ENCODE measurements around the gene CORO6. TPM values are rescaled to one million over a fixed set of nuclear protein-coding genes. Genes with fewer than 3 reads are reported as not detected.

CORO6 gene
- total and polyA plus RNA-seq, 2 experiments from 2014 or later = 2.6 to 5.2 TPM

DNA sequence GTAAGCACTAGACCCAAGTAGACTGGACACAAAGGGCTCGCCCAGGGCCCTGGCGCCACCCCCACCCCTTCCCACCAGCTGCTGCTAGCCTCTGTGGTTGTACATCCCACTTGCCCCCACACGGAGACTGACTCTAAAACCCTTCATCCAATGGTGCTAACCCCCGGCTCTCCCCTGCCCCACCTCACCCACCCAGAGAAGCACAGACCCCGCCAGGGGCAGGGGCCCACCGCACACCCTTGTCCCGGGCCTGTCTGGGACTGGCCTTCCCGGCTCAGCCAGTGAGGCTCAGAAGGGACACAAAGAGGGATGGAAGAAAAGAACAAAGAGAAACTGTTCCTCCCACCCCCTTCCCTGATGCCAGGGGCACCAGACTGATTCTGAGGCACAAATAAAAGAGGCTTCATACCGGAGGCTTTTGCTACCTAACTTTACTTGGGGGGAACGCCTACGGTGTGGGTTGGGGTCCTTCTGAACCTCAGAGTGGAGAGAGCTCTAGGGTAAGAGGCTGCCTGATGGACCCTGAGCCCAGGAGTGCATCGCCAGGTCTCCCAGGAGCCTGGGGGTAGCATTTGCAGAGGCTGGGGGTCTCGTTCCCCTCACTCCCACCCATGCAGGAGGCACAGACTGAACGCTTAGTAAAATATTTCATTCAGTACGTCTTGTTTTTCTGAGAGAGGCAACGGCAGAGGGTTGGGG, 8.2 kb downstream of the CORO6 start:
- Mint-ChIP-seq H3K4me3 (peak overlapping the region; percentile 62; the same call in 2 of the 3 replicates), H3K4me1 (peaks cover 27% of the 10 kb centered on the region), H3K27ac (no peak overlapping the region), H3K27me3 (ENCODE audit: insufficient read depth, low read depth, poor library complexity) (peaks cover 47% of the 10 kb centered on the region), H3K36me3 (ENCODE audit: low read depth) (peaks cover 4% of the 10 kb centered on the region; the same call in 2 of the 3 replicates), H3K9me3 (no peaks in the 10 kb centered on the region; the same call in 2 of the 3 replicates)
- Histone ChIP-seq H3K4me1 (ENCODE audit: insufficient read depth) (peaks cover 29% of the 10 kb centered on the region), H3K4me2 (peak overlapping the region; percentile 92), H4K20me1 (replicated peaks; ENCODE audit: insufficient read depth) (peaks cover 5% of the 10 kb centered on the region; the same call in 1 of the 2 replicates), H3K79me2 (replicated peaks; ENCODE audit: insufficient read depth) (no peaks in the 10 kb centered on the region), H3F3A (replicated peaks; ENCODE audit: low read depth) (0 out of 2 replicates have a peak, but pooled peaks cover 4% of the 10 kb centered on the region), H3K9me2 (ENCODE audit: insufficient read depth) (no peaks in the 10 kb centered on the region), H3K27me3 (ENCODE audit: insufficient read depth) (peaks cover 65% of the 10 kb centered on the region), H2AFZ (no peak overlapping the region), H3K27ac (ENCODE audit: low read depth) (no peak overlapping the region), H3K36me3 (ENCODE audit: insufficient read depth) (no peaks in the 10 kb centered on the region), H3K4me3 (peak overlapping the region; percentile 67)
- ATAC-seq (no peak), DNase-seq (ENCODE audit: low spot score) (peak; percentile 16)
- TF ChIP-seq ETS1 (IDR thresholded peaks at IDR 0.05) = no peak
- no peak for TF ChIP-seq NANOG (IDR thresholded peaks at IDR 0.05; ENCODE audit: borderline replicate concordance)
- no peak for TF ChIP-seq POLR2AphosphoS5 (IDR thresholded peaks at IDR 0.05; ENCODE audit: low read depth)
- no peak for TF ChIP-seq JUNB (IDR thresholded peaks at IDR 0.05; ENCODE audit: unreplicated experiment)

- peak overlapping the region; percentile 72; the same call in 1 of the 2 replicates for H2AFZ ChIP-seq
- Mint-ChIP-seq H3K27ac (no peak overlapping the region), H3K36me3 (ENCODE audit: low read depth) (peaks cover 4% of the 10 kb centered on the region; the same call in 2 of the 3 replicates), H3K9me3 (no peaks in the 10 kb centered on the region; the same call in 2 of the 3 replicates), H3K4me1 (peaks cover 27% of the 10 kb centered on the region), H3K27me3 (ENCODE audit: insufficient read depth, low read depth, poor library complexity) (peaks cover 44% of the 10 kb centered on the region), H3K4me3 (peak overlapping the region; percentile 64)
- DNase-seq (ENCODE audit: low spot score) (peak; percentile 47), ATAC-seq (peak; percentile 5)
- H3K79me2 ChIP-seq (replicated peaks; ENCODE audit: insufficient read depth) = no peaks in the 10 kb centered on the region
- peaks cover 5% of the 10 kb centered on the region; the same call in 1 of the 2 replicates for H4K20me1 ChIP-seq (replicated peaks; ENCODE audit: insufficient read depth)
- 0 out of 2 replicates have a peak, but pooled peaks cover 4% of the 10 kb centered on the region for H3F3A ChIP-seq (replicated peaks; ENCODE audit: low read depth)
- H3K4me3 ChIP-seq = peak overlapping the region; percentile 67
- no peak overlapping the region for H3K27ac ChIP-seq (ENCODE audit: low read depth)
- peak overlapping the region; percentile 92 for H3K4me2 ChIP-seq
- no peaks in the 10 kb centered on the region for H3K9me2 ChIP-seq (ENCODE audit: insufficient read depth)
- peaks cover 29% of the 10 kb centered on the region for H3K4me1 ChIP-seq (ENCODE audit: insufficient read depth)
- H3K36me3 ChIP-seq (ENCODE audit: insufficient read depth) = no peaks in the 10 kb centered on the region
- H3K27me3 ChIP-seq (ENCODE audit: insufficient read depth) = peaks cover 58% of the 10 kb centered on the region
- TF ChIP-seq STAT1 (IDR thresholded peaks at IDR 0.05; ENCODE audit: unreplicated experiment) = no peak
- TF ChIP-seq, protein P1, sequence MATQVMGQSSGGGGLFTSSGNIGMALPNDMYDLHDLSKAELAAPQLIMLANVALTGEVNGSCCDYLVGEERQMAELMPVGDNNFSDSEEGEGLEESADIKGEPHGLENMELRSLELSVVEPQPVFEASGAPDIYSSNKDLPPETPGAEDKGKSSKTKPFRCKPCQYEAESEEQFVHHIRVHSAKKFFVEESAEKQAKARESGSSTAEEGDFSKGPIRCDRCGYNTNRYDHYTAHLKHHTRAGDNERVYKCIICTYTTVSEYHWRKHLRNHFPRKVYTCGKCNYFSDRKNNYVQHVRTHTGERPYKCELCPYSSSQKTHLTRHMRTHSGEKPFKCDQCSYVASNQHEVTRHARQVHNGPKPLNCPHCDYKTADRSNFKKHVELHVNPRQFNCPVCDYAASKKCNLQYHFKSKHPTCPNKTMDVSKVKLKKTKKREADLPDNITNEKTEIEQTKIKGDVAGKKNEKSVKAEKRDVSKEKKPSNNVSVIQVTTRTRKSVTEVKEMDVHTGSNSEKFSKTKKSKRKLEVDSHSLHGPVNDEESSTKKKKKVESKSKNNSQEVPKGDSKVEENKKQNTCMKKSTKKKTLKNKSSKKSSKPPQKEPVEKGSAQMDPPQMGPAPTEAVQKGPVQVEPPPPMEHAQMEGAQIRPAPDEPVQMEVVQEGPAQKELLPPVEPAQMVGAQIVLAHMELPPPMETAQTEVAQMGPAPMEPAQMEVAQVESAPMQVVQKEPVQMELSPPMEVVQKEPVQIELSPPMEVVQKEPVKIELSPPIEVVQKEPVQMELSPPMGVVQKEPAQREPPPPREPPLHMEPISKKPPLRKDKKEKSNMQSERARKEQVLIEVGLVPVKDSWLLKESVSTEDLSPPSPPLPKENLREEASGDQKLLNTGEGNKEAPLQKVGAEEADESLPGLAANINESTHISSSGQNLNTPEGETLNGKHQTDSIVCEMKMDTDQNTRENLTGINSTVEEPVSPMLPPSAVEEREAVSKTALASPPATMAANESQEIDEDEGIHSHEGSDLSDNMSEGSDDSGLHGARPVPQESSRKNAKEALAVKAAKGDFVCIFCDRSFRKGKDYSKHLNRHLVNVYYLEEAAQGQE (IDR thresholded peaks at IDR 0.05; ENCODE audit: unreplicated experiment) = no peak
- no peak for TF ChIP-seq CTCF (conservative IDR thresholded peaks at IDR 0.05; ENCODE audit: low read depth in 2 of 2)
- TF ChIP-seq EZH2 (IDR thresholded peaks at IDR 0.05; ENCODE audit: low read depth, unreplicated experiment) = no peak
- TF ChIP-seq ZNF114 (CRISPR knock-in tag; IDR thresholded peaks at IDR 0.05) = no peak
- no peak; the same call in 1 of the 2 replicates for TF ChIP-seq POLR2AphosphoS5 (IDR thresholded peaks at IDR 0.05; ENCODE audit: low read depth)
- TF ChIP-seq ETS1 (IDR thresholded peaks at IDR 0.05) = no peak
- no peak for TF ChIP-seq ZNF331 (CRISPR knock-in tag; IDR thresholded peaks at IDR 0.05; ENCODE audit: low read depth)
- TF ChIP-seq NANOG (IDR thresholded peaks at IDR 0.05; ENCODE audit: borderline replicate concordance) = no peak
- TF ChIP-seq EZH2phosphoT487 (IDR thresholded peaks at IDR 0.05; ENCODE audit: unreplicated experiment) = no peak
- TF ChIP-seq JUNB (IDR thresholded peaks at IDR 0.05; ENCODE audit: unreplicated experiment) = no peak
Measured at GRCh38 chr17:29613856-29614255, 8.9 kb downstream of the CORO6 start.
